Activated CD4-positive, alpha-beta memory T cell treated with anti-CD3 and anti-CD28 coated beads for 36 hours (primary cell): ENCODE results near the gene UGT2B17. TPM values are rescaled to one million over a fixed set of nuclear protein-coding genes. Genes with fewer than 3 reads are reported as not detected.
"Not testable (repeated sequence)": the region's sequence is repeated elsewhere in the genome, so short reads cannot be mapped to it uniquely, and the experiment has no call there.

Source experiments
- CTCF ChIA-PET: fragments of 350-600 bp; sonication (Branson Sonifier 250); formaldehyde crosslinking; loops from one replicate; lab custom pipeline; 2021; ENCODE audit warnings: antibody characterized with exemption, inconsistent platforms; lab: Charles Lee
- POLR2A ChIA-PET: fragments of 350-600 bp; sonication (Branson Sonifier 250); formaldehyde crosslinking; loops from one replicate; lab custom pipeline; 2021; ENCODE audit warnings: antibody characterized with exemption; lab: Charles Lee
- DNase-seq: peaks from one replicate; pipeline ENCODE4 v3.0.0-alpha.2; 2020
- H3K27ac Mint-ChIP-seq: one replicate; pipeline ENCODE4 v1.8.0; 2021; ENCODE audit warnings: mixed read lengths
- H3K27me3 Mint-ChIP-seq: one replicate; pipeline ENCODE4 v1.8.0; 2021; ENCODE audit warnings: mixed read lengths
- H3K36me3 Mint-ChIP-seq: one replicate; pipeline ENCODE4 v1.8.0; 2021; ENCODE audit warnings: mixed read lengths
- H3K4me1 Mint-ChIP-seq: one replicate; pipeline ENCODE4 v1.8.0; 2021; ENCODE audit warnings: low read depth, mixed read lengths
- H3K4me3 Mint-ChIP-seq: one replicate; pipeline ENCODE4 v1.8.0; 2021; ENCODE audit warnings: mild to moderate bottlenecking, mixed read lengths
- H3K9me3 Mint-ChIP-seq: one replicate; pipeline ENCODE4 v1.8.0; 2021; ENCODE audit warnings: mixed read lengths
- intact Hi-C: fragments of 100-400 bp; cut with micrococcal nuclease; formaldehyde crosslinking; loops from one replicate; pipeline ENCODE4 v1.15.1; 2023
- total RNA-seq, 2 experiments: library from RNA; stranded (reverse); gene quantifications; one replicate each; pipeline ENCODE4 v1.2.3, GENCODE V29; 2021

Gene UGT2B17
- total RNA-seq, 2 experiments from 2014 or later = not detected

DNA sequence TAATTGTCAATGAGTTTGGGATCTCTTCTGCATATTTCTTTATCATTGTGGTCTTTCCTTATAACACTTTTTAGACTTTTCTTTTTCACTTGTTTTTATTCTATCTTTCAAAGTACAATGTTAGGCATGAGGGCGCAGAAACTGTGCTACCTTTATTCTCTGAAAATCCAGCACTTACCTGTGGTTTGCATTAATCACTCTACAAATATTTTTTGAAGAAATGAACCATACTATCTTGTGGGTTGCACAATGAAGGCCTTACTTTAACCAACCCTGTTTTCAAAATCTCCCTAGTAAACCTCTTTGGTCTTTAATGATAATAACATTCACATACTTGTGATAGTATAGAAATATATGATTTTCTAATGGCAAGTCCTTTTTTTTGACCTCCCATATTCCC, 11.0 kb downstream of the UGT2B17 start:
- CTCF ChIA-PET, intact Hi-C loops, H3K9me3 Mint-ChIP-seq, H3K27me3 Mint-ChIP-seq, H3K4me1 Mint-ChIP-seq, H3K4me3 Mint-ChIP-seq, POLR2A ChIA-PET, H3K27ac Mint-ChIP-seq, DNase-seq, H3K36me3 Mint-ChIP-seq: not testable (repeated sequence)

DNA sequence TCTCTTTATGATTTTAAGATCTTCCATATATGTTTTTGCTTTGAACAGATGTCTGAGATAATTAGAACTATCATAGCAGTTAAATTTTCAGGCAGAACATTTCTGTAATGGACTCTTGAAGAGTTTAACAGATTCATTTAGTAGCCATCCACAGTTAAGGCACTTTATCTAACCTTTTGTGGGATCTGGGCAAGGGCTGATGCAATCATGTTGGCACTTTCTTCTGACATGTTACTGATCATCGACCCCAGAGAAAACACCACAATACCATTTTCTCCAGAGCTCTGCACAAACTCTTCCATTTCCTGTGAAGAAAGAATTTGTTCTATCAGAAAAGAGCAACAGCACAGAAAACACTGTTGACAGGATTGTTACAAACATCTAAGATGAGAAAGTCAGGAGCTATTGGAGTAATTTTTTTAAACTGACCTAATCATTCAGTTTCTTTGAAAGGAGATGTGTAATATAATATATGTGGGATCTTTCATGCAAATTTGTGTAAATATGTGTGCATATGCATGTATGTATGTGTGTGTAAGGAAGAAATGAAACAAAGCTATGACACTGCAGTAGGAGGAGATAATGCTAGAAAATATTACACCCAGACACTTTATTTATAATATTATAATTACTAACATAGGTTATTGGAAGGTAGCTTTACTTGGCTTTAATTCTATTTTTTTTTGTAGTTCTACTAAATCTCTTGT, 15.6 kb downstream of the UGT2B17 start:
- POLR2A ChIA-PET, DNase-seq, H3K36me3 Mint-ChIP-seq, H3K27ac Mint-ChIP-seq, H3K4me1 Mint-ChIP-seq, intact Hi-C loops, CTCF ChIA-PET, H3K4me3 Mint-ChIP-seq, H3K9me3 Mint-ChIP-seq, H3K27me3 Mint-ChIP-seq: not testable (repeated sequence)

DNA sequence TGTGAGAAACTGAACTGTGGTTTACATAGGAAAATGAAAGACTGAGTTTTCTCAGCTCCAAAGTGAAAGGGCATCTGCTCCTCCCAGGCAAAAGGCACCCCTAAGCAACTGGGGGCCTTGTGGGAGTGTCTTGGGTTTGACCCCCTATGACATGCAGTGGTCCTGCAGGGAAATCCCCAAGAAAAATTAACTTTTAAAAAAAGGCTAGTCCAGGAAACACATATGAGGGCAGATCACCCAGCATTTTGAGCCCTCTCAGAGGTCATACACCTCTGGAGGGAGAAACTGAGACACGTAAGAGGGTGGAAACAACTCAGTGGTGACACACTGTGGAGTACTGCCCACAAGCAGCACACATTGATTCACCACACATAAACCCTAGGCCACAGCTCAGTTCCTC, 22.3 kb downstream of the UGT2B17 start:
- H3K27me3 Mint-ChIP-seq, H3K4me3 Mint-ChIP-seq, H3K27ac Mint-ChIP-seq, H3K36me3 Mint-ChIP-seq, H3K4me1 Mint-ChIP-seq, H3K9me3 Mint-ChIP-seq, intact Hi-C loops, POLR2A ChIA-PET, DNase-seq, CTCF ChIA-PET: not testable (repeated sequence)

DNA sequence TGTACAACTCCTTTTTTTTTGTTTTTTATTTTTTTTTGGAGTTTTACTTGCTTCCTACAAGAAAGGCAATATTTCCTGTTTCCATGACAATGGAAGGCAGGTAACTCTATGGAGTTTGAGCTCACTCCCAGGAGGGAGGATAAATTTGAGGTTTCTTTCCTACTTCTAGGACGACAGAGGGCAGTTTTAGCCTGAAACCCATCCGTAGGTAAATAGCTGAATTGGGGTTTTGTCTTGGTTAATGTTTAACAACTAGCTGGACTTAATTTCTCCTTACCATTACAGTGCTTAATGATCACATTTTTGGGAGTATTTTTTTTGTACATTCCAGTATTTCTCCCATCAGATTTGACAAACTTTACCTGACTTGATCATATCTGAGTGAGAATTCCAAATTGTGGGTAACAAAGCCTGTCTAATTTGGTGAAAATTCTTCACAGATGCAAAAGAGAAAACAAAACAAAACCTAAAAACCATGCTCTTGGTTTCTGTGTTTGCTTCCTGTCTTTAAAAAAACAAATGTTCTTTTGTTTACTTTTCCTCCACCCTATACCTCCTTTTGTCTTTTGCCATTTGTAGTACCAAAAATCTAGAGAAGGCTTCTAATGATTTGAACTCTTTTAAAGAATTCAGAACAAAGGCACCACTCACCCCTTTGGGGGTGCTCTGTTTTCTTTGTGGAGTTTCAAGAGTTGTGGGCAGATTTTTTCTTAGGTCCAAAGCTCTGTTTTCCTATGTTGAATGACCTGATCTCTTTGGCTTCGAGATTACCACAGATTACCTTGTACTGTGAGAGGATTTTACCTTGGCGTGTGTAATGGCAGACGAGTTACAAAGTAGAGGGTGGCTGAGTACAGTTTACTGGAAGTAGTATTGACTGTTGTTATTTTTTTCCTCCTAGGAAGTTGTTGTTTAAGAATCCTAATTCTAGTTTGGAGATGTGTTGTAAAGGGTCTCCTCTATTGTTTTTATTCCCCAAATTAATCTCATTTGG, 23.0 kb downstream of the UGT2B17 start:
- H3K4me1 Mint-ChIP-seq, CTCF ChIA-PET, intact Hi-C loops, POLR2A ChIA-PET, H3K27ac Mint-ChIP-seq, H3K36me3 Mint-ChIP-seq, H3K9me3 Mint-ChIP-seq, H3K4me3 Mint-ChIP-seq, H3K27me3 Mint-ChIP-seq, DNase-seq: not testable (repeated sequence)

DNA sequence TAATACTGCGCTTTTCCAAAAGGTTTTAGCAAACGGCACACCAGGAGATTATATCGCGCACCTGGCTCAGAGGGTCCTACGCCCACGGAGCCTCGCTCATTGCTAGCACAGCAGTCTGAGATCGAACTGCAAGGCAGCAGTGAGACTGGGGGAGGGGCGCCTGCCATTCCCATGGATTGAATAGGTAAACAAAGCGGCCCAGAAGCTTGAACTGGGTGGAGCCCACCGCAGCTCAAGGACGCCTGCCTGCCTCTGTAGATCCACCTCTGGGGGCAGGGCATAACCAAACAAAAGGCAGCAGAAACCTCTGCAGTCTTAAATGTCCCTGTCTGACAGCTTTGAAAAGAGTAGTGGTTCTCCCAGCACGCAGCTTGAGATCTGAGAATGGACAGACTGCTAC, 33.4 kb downstream of the UGT2B17 start:
- H3K9me3 Mint-ChIP-seq, intact Hi-C loops, H3K27ac Mint-ChIP-seq, H3K4me1 Mint-ChIP-seq, POLR2A ChIA-PET, DNase-seq, H3K36me3 Mint-ChIP-seq, H3K4me3 Mint-ChIP-seq, CTCF ChIA-PET: not testable (repeated sequence)
- peaks cover 19% of the 10 kb centered on the region for H3K27me3 Mint-ChIP-seq

DNA sequence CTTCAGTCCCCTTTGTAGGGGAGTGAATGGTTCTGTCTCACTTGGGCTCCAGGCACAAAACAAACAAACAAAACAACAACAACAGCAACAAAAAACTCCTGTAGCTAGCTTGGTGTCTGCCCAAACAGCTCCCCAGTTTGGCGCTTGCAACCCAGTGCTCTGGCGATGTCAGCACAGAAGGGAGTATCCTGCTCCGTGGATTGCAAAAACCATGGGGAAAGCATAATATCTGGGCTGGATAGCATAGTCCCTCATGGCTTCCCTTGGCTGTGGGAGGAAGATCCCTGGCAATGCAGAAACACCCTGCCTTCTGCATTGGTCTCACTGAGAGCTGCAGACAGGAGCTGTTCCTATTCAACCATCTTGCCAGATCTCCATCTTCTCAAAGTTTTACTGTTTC, 39.7 kb downstream of the UGT2B17 start:
- intact Hi-C loops = no loop called here
- ChIA-PET CTCF (no interaction called here), POLR2A (no interaction called here)
- Mint-ChIP-seq H3K27ac (no peak overlapping the region), H3K4me3 (no peak overlapping the region), H3K4me1 (no peaks in the 10 kb centered on the region), H3K9me3 (peaks cover 12% of the 10 kb centered on the region), H3K27me3 (peaks cover 9% of the 10 kb centered on the region), H3K36me3 (peaks cover 3% of the 10 kb centered on the region)
- DNase-seq = no peak

DNA sequence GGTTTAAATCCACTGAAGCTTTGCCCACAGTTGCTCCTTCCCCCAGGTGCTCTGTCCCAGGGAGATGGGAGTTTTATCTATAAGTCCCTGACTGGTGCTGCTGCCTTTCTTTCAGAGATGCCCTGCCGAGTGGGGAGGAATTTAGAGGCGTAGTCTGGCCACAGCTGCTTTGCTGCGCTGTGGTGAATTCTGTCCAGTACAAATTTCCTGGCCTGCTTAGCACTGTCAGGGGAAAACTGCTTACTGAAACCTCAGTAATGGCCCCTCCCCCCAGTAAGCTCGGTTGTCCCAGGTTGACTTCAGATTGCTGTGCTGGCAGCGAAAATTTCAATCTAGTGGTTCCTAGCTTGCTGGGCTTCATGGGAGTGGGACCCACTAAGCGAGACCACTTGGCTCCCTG, 40.1 kb downstream of the UGT2B17 start:
- Mint-ChIP-seq H3K4me1 (no peaks in the 10 kb centered on the region), H3K4me3 (no peak overlapping the region), H3K36me3 (peaks cover 3% of the 10 kb centered on the region), H3K27ac (no peak overlapping the region), H3K27me3 (peaks cover 9% of the 10 kb centered on the region), H3K9me3 (peaks cover 16% of the 10 kb centered on the region)
- ChIA-PET POLR2A (no interaction called here), CTCF (no interaction called here)
- no peak for DNase-seq
- intact Hi-C loops = no loop called here

DNA sequence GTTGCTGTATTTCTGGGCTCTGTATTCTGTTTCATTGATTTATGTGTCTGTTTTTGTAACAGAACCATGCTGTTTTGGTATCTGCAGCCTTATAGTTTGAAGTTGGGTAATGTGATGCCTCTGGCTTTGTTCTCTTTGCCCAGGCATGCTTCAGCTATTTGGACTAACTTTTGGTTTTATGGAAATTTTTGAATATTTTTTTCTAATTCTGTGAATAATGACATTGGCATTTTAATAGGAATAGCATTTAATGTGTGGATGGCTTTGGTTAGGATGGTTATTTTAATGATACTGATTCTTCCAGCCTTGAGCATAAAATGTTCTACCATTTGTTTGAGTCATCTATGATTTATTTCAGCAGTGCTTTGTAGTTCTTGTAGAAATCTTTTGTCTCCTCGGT, 53.9 kb downstream of the UGT2B17 start:
- H3K9me3 Mint-ChIP-seq, H3K36me3 Mint-ChIP-seq, H3K4me1 Mint-ChIP-seq, H3K27ac Mint-ChIP-seq, POLR2A ChIA-PET, H3K4me3 Mint-ChIP-seq, H3K27me3 Mint-ChIP-seq, CTCF ChIA-PET, intact Hi-C loops, DNase-seq: not testable (repeated sequence)

DNA sequence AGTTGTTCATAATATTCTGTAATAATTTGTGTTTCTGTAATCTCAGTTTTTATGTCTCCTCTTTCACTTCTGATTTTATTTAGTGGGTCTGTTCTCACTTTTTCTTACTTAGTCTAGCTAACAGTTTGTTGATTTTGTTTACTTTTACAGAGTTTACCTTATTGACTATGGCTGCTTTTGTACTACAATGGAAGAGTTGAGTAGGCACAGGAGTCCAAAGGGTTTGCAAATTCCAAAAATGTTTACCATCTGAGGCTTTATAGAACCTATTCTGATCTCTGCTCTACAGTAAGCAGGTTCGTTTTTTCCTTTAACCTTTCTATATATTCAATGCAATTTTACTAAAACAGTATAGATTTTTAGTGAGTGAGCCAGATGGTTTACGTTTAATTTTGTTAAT, 55.1 kb downstream of the UGT2B17 start:
- POLR2A ChIA-PET = no interaction called here
- Mint-ChIP-seq H3K27ac (no peak overlapping the region), H3K27me3 (peaks cover 2% of the 10 kb centered on the region), H3K36me3 (no peaks in the 10 kb centered on the region), H3K4me3 (no peak overlapping the region), H3K4me1 (no peaks in the 10 kb centered on the region), H3K9me3 (no peaks in the 10 kb centered on the region)
- CTCF ChIA-PET = no interaction called here
- intact Hi-C loops = no loop called here
- DNase-seq = no peak

DNA sequence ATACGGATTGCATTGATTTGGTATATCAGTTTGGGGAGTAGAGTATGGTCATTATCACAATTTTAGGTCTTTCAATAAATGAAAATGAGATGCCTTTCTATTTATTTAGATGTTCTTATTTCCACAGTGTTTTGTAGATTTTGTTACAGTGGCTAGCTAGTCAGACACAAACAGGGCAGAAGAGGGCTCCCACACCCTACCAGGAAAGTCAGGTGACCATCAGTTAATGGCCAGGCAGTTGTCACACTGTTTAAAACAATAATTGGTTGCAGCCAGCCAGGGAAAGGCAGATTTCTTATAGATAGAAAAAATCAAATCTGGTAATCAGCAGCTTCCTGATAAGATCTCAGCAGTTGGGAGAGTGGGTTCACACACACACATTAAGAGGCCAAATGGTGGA, 57.2 kb downstream of the UGT2B17 start:
- Mint-ChIP-seq H3K9me3 (no peaks in the 10 kb centered on the region), H3K36me3 (no peaks in the 10 kb centered on the region), H3K27me3 (peaks cover 2% of the 10 kb centered on the region), H3K27ac (no peak overlapping the region), H3K4me3 (no peak overlapping the region), H3K4me1 (no peaks in the 10 kb centered on the region)
- no peak for DNase-seq
- intact Hi-C loops = no loop called here
- ChIA-PET CTCF (no interaction called here), POLR2A (no interaction called here)

DNA sequence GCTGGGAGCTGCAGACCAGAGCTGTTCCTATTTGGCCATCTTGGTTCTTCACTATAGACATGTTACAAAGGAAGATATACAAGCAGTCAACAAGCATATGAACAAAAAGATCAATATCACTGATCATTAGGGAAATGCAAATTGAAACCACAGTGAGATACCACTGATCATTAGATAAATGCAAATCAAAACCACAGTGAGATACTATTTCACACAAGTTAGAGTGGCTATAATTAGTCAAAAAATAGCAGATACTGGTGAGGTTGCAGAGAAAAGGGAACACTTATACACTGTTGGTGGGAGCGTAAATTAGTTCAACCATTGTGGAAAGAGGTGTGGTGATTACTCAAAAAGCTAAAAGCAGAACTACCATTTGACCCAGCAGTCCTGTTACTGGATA, 70.7 kb downstream of the UGT2B17 start:
- H3K27ac Mint-ChIP-seq, H3K27me3 Mint-ChIP-seq, POLR2A ChIA-PET, DNase-seq, intact Hi-C loops, H3K4me3 Mint-ChIP-seq, H3K4me1 Mint-ChIP-seq, CTCF ChIA-PET, H3K36me3 Mint-ChIP-seq: not testable (repeated sequence)
- H3K9me3 Mint-ChIP-seq = peaks cover 16% of the 10 kb centered on the region

DNA sequence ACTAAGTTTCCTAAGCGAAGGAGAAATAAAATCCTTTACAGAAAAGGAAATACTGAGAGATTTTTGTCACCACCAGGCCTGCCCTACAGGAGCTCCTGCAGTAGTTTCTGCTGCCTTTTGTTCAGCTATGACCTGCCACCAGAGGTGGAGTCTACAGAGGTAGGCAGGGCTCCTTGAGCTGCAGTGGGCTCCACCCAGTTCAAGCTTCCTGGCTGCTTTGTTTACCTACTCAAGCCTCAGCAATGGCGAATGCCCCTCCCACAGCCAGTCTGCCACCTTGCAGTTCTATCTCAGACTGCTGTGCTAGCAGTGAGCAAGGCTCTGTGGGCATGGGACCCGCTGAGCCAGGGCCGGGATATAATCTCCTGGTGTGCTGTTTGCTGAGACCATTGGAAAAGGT, 71.3 kb downstream of the UGT2B17 start:
- DNase-seq, H3K27me3 Mint-ChIP-seq, H3K4me1 Mint-ChIP-seq, POLR2A ChIA-PET, H3K4me3 Mint-ChIP-seq, H3K27ac Mint-ChIP-seq, CTCF ChIA-PET, H3K36me3 Mint-ChIP-seq, intact Hi-C loops: not testable (repeated sequence)
- H3K9me3 Mint-ChIP-seq = peaks cover 16% of the 10 kb centered on the region
